ENCODE measurements around the gene HAO2.

DNA sequence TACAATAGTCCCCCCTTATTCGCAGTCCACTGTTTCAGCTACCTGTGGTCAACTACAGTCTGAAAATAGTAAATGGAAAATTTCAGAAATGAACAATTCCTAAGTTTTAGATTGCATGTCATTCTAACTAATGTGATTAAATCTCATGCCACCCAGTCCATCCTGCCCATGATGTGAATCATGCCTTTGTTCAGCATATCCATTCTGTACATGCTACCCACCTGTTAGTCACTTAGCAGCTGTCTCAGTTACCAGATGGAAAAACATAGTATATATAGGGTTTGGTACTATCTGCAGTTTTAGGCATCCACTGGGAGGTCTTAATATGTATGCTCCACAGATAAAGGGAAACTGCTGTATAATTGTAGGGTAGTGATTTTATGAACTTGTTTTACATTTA, 16.6 kb upstream of the HAO2 start:
- no peak for TF ChIP-seq ZNF274 (IDR thresholded peaks at IDR 0.05; ENCODE audit: low read depth, low read length)
- TF ChIP-seq YY1 (IDR thresholded peaks at IDR 0.05; ENCODE audit: insufficient read depth, insufficient read length): no peak
- no peak for TF ChIP-seq SUZ12 (IDR thresholded peaks at IDR 0.05; ENCODE audit: extremely low read depth, insufficient read depth, insufficient read length)
